Frontal cortex (tissue), 4 donors: ENCODE results near the gene CRACR2B. TPM values are rescaled to one million over a fixed set of nuclear protein-coding genes. Genes with fewer than 3 reads are reported as not detected.

Experiments used
- DNase-seq, 2 donors: peaks; one replicate each; pipeline ENCODE4 v3.0.0; 2012; ENCODE audit warnings: low spot score in 2 of 2
- FAIRE-seq: peaks from 2 replicates; lab custom pipeline; 2012; peaks lifted over from hg19 to GRCh38; lab: Jason Lieb, UNC
- total RNA-seq: library from RNA; depleted of rRNA; stranded (reverse); fragments of >200 nt; gene quantifications from one replicate; pipeline ENCODE4 v1.2.3, GENCODE V29; 2014
- donor health status: control.
- donor health status: control.
- donor health status: control.

CRACR2B gene
- 0.82 TPM for total RNA-seq

DNA sequence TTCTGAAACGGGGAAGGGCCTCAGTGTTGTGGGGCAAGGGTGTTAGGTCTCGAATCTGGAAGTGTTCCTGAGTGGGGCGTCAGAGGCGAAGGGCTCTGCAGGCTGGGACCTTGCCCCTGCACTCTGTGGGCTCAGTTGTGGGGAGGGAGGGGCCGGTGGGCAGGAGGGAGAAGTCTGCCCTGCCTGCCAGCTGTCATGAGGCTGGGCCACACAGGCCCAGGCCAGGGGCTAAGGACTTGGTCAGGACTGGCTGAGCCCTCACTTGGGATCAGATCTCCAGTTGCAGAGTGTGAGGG, at the start of gene CRACR2B:
Gene CRACR2B, plus strand, starts transcription at position 23 of the 296 bp plus-strand sequence. CDS start 689 bp downstream, outside the sequence.
- DNase-seq (no peak), FAIRE-seq (no peak)

DNA sequence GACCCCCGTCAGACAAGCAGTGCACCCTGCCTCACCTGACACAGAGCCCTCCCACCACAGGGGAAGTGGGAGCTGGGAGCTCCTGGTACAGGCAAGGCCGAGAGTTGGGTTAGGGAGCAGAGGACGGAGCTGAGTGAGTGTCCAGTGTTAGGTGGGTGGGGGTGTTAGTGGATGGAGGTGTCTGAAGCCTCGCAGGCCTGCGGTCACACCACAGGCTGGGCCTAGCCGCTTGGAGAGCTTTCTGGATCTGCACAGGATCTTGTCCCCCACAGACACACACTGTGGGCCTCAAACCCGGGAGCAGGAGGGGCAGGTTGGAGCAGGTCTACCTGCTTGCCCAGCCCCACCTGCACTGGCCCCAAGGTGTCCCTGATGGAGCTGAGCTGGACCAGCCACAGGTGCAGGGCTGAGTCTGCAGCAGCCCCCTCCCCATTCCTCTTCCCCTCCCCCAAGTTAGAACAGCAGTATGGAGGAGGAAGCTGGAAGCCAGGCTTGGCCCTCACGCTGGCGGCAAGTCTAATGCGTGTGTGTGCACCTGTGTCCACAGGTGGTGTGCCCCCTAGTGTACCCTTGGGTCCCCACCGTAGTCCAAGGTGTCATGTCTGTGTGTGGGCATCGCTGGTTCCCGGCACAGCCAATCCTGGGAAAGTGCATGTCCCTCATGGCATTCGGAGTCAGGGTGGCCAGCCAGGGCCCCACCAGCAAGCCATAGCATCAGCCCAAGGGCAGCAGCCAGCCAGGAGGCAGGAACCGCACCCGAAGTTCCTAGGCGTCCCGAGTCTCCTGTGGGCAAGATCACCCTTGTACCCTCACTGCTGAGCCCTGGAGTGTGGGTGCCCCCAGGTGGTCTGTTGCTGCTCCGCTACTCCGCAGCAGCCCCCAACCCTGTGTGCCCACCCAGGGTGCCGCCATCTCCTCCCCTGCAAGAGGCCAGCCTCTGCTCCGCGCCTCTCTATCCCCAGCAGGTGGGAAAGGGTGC, 48.5 kb upstream of the CRACR2B start:
- FAIRE-seq (no peak), DNase-seq (no peak)

DNA sequence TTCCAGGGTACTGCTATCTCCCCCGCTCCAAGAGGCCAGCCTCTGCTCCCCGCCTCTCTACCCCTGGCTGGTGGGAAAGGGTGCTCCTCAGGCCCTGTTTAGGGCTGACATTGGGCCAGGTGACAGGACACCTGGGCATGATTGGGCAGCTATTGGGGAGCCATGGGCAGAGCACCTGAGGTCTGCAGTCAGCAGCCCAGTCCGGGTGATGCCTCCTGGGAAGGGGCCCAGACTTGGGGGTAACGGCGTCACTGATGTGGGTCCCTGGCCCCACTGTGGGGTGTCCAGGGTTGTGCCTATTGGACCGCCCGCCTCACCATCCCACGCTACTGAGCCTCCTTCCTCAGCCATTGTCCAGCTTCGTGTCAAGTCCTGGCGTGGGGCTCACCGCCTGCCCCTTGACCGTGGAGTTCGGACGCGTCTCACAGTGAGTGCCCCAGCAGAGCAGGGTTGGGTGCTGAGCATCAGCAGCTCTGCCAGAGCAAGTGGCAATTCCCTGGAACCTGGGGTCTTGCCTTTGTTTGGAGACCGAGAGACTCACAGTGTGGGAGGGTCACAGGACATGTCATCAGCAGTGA, 47.7 kb upstream of the CRACR2B start:
- no peak for FAIRE-seq

GRCh38 chr11:782264-783174, 45.2 kb upstream of the CRACR2B start:
- FAIRE-seq (no peak), DNase-seq (no peak)

More for the DNA sequence above, 47.7 kb upstream of the CRACR2B start:
- DNase-seq: no peak

DNA sequence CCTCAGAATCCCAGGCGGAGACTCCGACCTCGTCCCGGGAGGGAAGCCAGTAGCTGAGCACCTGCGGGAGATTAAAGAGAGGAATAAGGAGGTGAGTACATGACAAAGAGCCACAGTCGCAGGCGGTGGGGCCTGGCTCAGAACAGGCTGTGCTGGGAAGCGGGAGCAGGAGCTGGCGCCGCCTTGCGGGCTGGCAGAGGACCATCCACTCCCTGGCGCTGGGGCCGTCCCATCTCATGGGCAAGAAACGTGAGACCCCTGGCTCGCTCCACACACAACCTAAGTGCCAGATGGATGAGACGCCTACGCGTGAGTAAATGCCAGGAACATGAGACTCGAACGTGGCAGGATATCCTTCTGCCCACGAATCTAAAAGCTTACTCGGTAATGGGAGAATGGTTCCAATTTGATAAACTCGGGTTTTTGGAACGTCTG, 44.1 kb upstream of the CRACR2B start:
- no peak for FAIRE-seq

GRCh38 chr11:786235-787083, 41.3 kb upstream of the CRACR2B start:
- FAIRE-seq (no peak), DNase-seq (no peak)

More for the DNA sequence above, 44.1 kb upstream of the CRACR2B start:
- peak; percentile 66 to 85 for DNase-seq

- FAIRE-seq (no peak), DNase-seq (no peak)
Observed at GRCh38 chr11:787084-787675, 40.5 kb upstream of the CRACR2B start.

DNA sequence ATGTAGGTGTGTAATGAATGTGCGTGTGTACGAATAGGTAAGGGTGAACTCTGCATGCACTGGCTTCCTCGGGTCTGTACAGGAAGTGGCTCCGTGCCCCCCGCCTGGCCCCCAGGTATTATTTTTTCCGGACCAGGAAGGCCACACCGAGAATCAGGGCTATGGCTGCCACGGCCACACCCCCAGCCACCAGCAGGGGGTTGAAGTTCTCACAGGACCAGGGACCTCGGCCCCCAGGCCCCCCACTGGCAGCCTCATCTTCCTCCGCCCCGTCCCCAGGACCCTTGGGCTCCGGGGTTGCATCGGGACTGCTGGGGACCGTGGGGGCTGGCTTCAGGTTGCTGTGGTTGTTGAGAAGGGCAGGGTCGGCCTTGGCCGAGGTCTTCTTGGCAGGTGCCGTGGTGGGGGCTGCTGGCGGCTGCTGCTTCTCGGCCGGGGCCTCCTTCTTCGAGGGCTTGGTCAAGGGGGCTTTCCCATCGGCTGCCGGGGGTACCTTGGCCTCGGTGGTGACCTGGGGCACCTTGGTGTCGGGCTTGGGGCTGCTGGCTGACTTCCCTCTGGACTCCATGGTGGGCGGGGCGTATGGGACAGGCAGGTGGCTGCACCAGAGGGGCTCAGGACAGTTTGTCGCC, 39.6 kb upstream of the CRACR2B start:
- no peak for FAIRE-seq
- no peak for DNase-seq

- no peak for FAIRE-seq
- DNase-seq: no peak
Observed at GRCh38 chr11:788953-789940, 38.5 kb upstream of the CRACR2B start.

GRCh38 chr11:789943-790342, 37.8 kb upstream of the CRACR2B start, which contains the start of gene CEND1:
TSS of gene CEND1 (minus strand) at chr11:790090. CDS start at chr11:788576, 1,514 bp downstream.
- DNase-seq (peak; percentile 86 to 90), FAIRE-seq (no peak)

DNA sequence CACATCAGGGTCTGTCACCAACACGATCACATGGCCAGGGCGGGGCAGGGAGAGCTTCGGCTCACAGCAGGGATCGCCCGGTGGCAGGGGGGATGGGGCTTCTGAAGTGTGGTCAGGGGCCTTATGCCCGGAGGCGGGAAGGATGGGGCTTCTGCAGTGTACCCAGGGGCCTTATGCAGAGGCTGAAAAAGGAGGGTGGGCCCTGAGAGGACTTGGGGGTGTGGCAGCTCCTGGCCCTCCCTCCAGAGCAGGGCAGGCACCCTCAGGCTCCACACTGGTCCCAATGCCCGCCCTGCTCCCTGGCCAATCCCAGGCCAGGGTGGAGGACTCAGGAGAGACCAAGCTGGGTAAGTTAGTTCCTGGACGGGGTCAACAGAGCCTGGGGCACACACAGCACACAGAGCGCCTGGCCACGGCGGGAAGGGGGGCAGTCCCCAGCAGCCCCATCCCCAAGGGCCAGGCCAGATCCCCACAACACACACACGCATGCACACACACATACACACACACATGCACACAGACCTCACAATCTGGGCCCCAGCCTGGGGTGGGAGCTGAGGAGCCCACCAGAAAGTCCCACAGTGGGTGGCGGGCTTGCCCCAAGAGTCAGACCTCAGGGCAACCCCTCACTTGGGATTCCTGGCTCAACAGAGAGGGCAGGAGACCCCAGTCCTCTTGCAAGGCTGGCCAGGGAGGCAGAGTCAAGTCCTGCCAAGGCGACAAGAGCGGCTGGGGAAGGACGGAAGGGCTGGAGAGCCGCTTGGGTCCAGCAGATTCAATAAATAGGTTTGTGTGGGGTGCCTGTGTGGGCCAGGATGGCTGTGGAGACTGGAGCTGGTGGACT, 36.8 kb upstream of the CRACR2B start:
- DNase-seq: no peak
- no peak for FAIRE-seq

DNA sequence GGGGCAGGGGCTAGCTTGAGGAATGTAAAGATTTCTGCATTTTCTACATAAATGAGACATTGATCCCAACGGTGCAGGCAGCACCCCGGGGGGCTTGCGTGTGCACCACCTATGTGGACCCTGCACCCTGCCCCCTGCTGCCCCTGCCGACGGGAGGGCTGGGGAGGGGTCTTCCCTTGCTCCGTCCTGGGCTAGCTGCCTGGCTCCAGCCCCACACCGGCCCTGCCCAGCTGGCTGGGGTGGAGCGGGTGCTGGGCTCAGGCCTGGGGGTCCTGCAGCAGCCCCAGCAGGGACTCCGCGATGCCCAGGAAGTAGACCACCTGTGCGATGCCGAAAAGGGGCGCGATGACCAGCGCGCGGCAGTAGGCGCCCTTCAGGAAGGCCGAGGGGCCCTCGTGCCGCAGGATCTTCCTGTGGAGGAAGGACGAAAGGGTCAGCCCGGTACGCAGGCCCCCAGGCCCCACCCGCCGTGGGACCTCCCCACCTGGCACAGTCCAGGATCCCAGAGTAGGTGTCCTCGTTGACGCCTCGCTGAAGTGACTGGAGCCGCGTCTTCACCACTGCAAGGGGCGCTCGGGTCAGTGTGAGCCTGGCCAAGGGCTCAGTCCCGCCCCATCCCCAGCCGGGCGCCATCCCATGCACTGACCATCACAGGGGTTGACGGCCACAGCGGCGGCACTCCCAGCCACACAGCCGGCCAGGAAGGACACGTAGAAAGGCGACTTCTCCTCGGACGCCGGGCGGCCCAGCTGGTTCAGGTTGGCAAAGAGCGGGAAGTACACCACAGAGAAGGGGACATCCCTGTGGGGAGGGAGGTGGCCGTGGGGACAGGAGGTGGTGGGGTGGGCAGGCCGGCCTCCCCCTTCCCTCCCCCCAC, 35.8 kb upstream of the CRACR2B start:
- FAIRE-seq (no peak), DNase-seq (no peak)

DNA sequence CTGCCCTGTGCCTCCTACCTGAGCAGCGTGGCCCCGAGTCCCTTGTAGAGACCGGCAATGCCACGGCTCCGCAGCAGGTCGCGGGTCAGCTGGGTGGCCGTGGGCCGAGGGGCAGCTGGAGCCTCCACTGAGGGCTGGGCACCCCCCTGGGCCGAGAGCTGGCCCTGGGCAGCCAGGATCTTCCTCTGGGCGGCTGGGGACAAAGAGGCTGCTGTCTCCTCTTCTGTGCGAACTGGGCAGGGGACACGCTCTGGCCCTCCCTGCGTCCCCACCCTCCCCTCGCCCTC, 35.2 kb upstream of the CRACR2B start:
- DNase-seq: no peak
- FAIRE-seq: no peak

GRCh38 chr11:792873-793272, 34.8 kb upstream of the CRACR2B start:
- FAIRE-seq (no peak), DNase-seq (no peak)

DNA sequence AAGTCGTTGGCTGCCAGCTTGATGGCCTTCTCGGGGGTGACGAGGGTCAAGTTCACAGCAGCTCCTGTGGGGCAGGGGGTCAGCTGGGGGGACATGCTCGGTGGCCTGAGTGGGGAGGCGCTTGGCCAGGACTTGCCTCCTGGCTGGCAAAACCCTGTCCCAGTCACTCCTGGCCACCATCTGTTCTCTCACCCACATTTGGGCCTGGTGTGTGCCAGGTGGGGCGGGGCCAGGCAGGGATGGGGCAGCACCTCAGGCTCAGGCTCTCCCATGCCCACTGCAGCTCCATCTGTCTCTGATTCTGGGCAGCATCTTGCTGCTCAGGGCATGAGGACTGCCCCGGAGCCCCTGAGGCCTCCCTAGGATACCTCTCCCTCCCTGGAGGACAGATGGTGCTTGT, 34.2 kb upstream of the CRACR2B start:
- FAIRE-seq (no peak), DNase-seq (no peak)
